OCI-LY7 (cell line): ENCODE measurements around the gene MCAT. TPM values are rescaled to one million over a fixed set of nuclear protein-coding genes. Genes with fewer than 3 reads are reported as not detected.

Source experiments
- BruUV-seq: library from RNA; stranded (reverse); fragments of 400-500 nt; replicated peaks from 2 replicates; lab custom pipeline; 2021; lab: Mats Ljungman, UMichigan
- CTCF ChIA-PET: fragments of 300-600 bp; sonication (Branson Sonifier 250); formaldehyde crosslinking; loops from one replicate; lab custom pipeline; 2022; ENCODE audit warnings: antibody characterized with exemption; ENCODE audit not compliant: unreplicated experiment; lab: Charles Lee
- POLR2A ChIA-PET: fragments of 300-600 bp; sonication (Branson Sonifier 250); formaldehyde crosslinking; loops from one replicate; lab custom pipeline; 2022; ENCODE audit warnings: antibody characterized with exemption; lab: Charles Lee
- DNase-seq: peaks from one replicate; pipeline ENCODE4 v3.0.0-alpha.2; 2015; ENCODE audit warnings: low spot score
- H2AFZ ChIP-seq: fragments of 200-600 bp; sonication (generic), shearing (Covaris generic); 2 replicates; pipeline ENCODE4 v1.6.1; 2014; ENCODE audit warnings: mild to moderate bottlenecking, antibody characterized with exemption, low read length, moderate library complexity
- H3K27ac ChIP-seq: fragments of 200-600 bp; sonication (generic); 2 replicates; pipeline ENCODE4 v1.5.1; 2014; ENCODE audit warnings: mixed run types, low read depth, mild to moderate bottlenecking, moderate library complexity, low read length, inconsistent platforms; ENCODE audit not compliant: poor library complexity, severe bottlenecking
- H3K36me3 ChIP-seq: fragments of 200-600 bp; sonication (generic); 2 replicates; pipeline ENCODE4 v1.6.1; 2014; ENCODE audit warnings: mild to moderate bottlenecking, antibody characterized with exemption, low read length, moderate library complexity, mixed read lengths; ENCODE audit not compliant: insufficient read depth
- H3K4me1 ChIP-seq: fragments of 200-600 bp; sonication (generic); 2 replicates; pipeline ENCODE4 v1.5.1; 2014; ENCODE audit warnings: mild to moderate bottlenecking, low read length; ENCODE audit not compliant: insufficient read depth, poor library complexity, severe bottlenecking
- H3K4me2 ChIP-seq: fragments of 200-600 bp; sonication (generic); 2 replicates; pipeline ENCODE4 v1.6.1; 2014; ENCODE audit warnings: mild to moderate bottlenecking, low read length
- H3K4me3 ChIP-seq: fragments of 200-600 bp; sonication (generic); 2 replicates; pipeline ENCODE4 v1.5.1; 2014; ENCODE audit warnings: mild to moderate bottlenecking, low read depth, low read length; ENCODE audit not compliant: poor library complexity, severe bottlenecking
- H3K79me2 ChIP-seq: fragments of 200-600 bp; sonication (generic); 2 replicates; pipeline ENCODE4 v1.6.1; 2016; ENCODE audit warnings: low read depth, mild to moderate bottlenecking, low read length, moderate library complexity, mixed read lengths; ENCODE audit not compliant: insufficient read depth
- H3K9me2 ChIP-seq: fragments of 200-600 bp; sonication (generic); 2 replicates; pipeline ENCODE4 v1.6.1; 2016; ENCODE audit warnings: mild to moderate bottlenecking, low read length, mixed read lengths; ENCODE audit not compliant: insufficient read depth
- H3K9me3 ChIP-seq: fragments of 200-600 bp; sonication (generic); 2 replicates; pipeline ENCODE4 v1.6.1; 2014; ENCODE audit warnings: mild to moderate bottlenecking, mixed run types, low read length, mixed read lengths
- H4K20me1 ChIP-seq: fragments of 200-600 bp; sonication (generic); 2 replicates; pipeline ENCODE4 v1.6.1; 2014; ENCODE audit warnings: mild to moderate bottlenecking, antibody characterized with exemption, low read length, moderate library complexity, mixed read lengths; ENCODE audit not compliant: insufficient read depth
- CTCF ChIP-seq: fragments of 200-600 bp; sonication (generic); conservative IDR thresholded peaks from 2 replicates; pipeline ENCODE4 v1.5.1; 2014; ENCODE audit warnings: mild to moderate bottlenecking, antibody characterized with exemption, low read length, moderate library complexity, mixed read lengths
- EZH2phosphoT487 ChIP-seq: fragments of 200-600 bp; sonication (generic); IDR thresholded peaks from 2 replicates; pipeline ENCODE4 v1.6.1; 2018; ENCODE audit warnings: low read depth, borderline replicate concordance, mild to moderate bottlenecking, mixed run types, antibody characterized with exemption, low read length, moderate library complexity, mixed read lengths
- intact Hi-C: fragments of 100-400 bp; cut with micrococcal nuclease; formaldehyde crosslinking; loops from one replicate; pipeline ENCODE4 v1.10.0; 2022; ENCODE audit not compliant: unreplicated experiment
- total RNA-seq, 2 experiments: library from RNA; depleted of rRNA in 1 of 2; stranded (reverse); fragments of >200 nt in 1 of 2; shearing (Covaris generic) in 1 of 2; gene quantifications; 2 replicates each; pipeline ENCODE4 v1.2.3, GENCODE V29; 2014 to 2022

MCAT gene
- total RNA-seq, 2 experiments from 2014 or later, result 30.6 to 33.2 TPM

- Histone ChIP-seq H3K9me3 (peaks cover 5% of the 10 kb centered on the region; the same call in 1 of the 2 replicates), H3K4me3 (no peak overlapping the region), H3K9me2 (no peaks in the 10 kb centered on the region), H3K36me3 (no peaks in the 10 kb centered on the region; the same call in 1 of the 2 replicates), H3K4me1 (peaks cover 25% of the 10 kb centered on the region), H3K4me2 (no peak overlapping the region), H4K20me1 (no peaks in the 10 kb centered on the region), H3K27ac (no peak overlapping the region), H3K79me2 (no peaks in the 10 kb centered on the region), H2AFZ (no peak overlapping the region)
- TF ChIP-seq CTCF (no peak), EZH2phosphoT487 (no peak)
- CTCF ChIA-PET, result no interaction called here
- BruUV-seq, result no TSS peak
- DNase-seq, result no peak
- intact Hi-C loops, result no loop called here
- POLR2A ChIA-PET, result no interaction called here
These were observed 41.9 kb downstream of the MCAT start for GRCh38 chr22:43101306-43101705.

GRCh38 chr22:43100225-43100624 is 43.0 kb downstream of the MCAT start:
- TF ChIP-seq EZH2phosphoT487, result no peak
- no peak for TF ChIP-seq CTCF
- Histone ChIP-seq H3K4me2 (no peak overlapping the region), H3K9me3 (peaks cover 5% of the 10 kb centered on the region; the same call in 1 of the 2 replicates), H3K27ac (no peak overlapping the region), H2AFZ (no peak overlapping the region), H3K4me1 (peaks cover 26% of the 10 kb centered on the region), H3K79me2 (no peaks in the 10 kb centered on the region), H3K36me3 (no peaks in the 10 kb centered on the region; the same call in 1 of the 2 replicates), H4K20me1 (no peaks in the 10 kb centered on the region), H3K9me2 (no peaks in the 10 kb centered on the region), H3K4me3 (no peak overlapping the region)
- CTCF ChIA-PET, result no interaction called here
- BruUV-seq, result no TSS peak
- POLR2A ChIA-PET, result no interaction called here
- no peak for DNase-seq
- intact Hi-C loops, result no loop called here

- Histone ChIP-seq H3K9me3 (peaks cover 5% of the 10 kb centered on the region; the same call in 1 of the 2 replicates), H3K4me1 (peaks cover 27% of the 10 kb centered on the region), H3K36me3 (no peaks in the 10 kb centered on the region; the same call in 1 of the 2 replicates), H3K9me2 (no peaks in the 10 kb centered on the region), H3K4me3 (no peak overlapping the region), H4K20me1 (no peaks in the 10 kb centered on the region), H3K4me2 (no peak overlapping the region), H3K27ac (no peak overlapping the region), H2AFZ (no peak overlapping the region), H3K79me2 (no peaks in the 10 kb centered on the region)
- ChIA-PET CTCF (no interaction called here), POLR2A (no interaction called here)
- no peak for TF ChIP-seq CTCF
- no peak for TF ChIP-seq EZH2phosphoT487
- BruUV-seq, result no TSS peak
- no peak for DNase-seq
- intact Hi-C loops, result no loop called here
These were observed 44.1 kb downstream of the MCAT start for GRCh38 chr22:43099095-43099494.
